D341Med (cell line): ENCODE measurements around the gene RAB18.
"Not testable (repeated sequence)": the region's sequence is repeated elsewhere in the genome, so short reads cannot be mapped to it uniquely, and the experiment has no call there.

Experiments used
- DNase-seq: peaks from one replicate; pipeline ENCODE4 v3.0.0; 2012; ENCODE audit warnings: low spot score

RAB18 gene

DNA sequence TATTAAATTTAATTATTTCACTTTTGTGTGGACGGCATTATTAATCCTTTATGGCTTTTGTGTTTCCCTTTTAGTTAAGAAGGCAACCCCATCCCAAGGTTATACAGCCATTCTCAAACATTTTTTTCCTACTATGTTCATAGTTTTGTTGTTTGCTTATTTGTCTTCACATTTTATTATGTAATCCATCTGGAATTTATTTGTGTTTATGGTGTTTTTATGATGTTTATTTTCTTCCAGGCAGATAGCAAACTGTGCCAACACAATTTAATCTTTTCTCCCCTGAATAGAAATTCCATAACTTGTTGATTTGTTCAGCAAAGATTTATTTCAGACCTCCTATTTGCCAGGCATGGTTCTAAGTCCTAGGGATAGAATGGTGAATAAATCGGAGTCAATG is 42.9 kb downstream of the RAB18 start:
- no peak for DNase-seq

DNA sequence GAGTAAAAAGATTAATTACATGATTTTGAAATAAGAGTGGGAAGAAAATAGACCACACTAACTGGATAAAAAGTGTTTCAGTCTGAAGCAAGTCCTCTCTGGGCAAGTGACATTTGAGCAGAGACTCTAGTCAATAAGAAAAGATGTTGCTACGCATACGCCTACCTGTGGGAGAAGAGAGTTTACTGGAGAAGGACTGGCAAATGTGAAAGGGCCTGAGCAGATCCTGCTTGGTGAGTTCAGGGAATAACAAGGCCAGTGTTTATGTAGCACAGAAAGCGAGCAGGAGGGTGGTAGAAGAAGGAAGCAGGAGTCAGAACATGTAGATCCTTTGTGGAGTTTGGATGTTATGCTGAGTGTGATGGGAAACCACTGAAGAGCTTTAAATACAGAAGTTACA is 43.4 kb downstream of the RAB18 start:
- no peak for DNase-seq

DNA sequence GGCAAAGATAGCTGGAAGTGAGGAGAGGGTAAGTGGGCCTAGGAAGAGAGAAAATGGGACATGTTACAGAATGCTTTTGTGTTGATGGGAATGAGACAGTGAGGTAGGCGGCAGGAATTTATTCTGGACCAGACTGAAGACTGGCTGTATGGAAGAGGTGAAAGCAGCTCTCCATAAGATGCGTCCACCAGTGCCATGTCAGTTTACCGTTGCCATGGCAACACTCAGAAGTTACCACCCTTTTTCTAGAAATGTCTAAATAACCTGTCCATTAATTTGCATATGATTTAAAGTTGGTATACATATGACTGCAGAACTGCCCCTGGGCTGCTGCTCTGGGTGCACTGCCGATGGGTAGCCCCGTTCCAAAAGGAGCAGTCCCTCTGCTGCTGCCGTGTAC is 46.7 kb downstream of the RAB18 start:
- no peak for DNase-seq

DNA sequence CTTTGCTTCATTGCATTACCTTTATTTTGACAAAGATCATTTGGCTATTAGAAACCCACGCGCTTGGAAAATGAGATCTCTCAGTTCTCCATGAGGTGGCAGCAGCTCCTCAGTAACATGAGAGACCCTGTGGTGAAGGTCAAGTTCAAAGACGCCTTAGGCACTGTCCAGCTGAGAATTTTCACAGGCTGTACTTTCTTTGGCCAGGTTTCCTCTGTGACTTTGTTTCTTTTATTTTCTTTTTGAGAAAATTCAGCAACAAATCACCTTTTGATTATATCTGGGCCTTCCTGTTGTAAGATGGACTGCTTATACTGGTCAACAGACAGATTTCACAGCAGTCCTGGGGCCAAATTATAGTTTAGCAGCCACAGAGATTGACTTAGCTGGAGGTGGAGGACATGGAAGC is 54.5 kb downstream of the RAB18 start:
- DNase-seq: peak; percentile 59

DNA sequence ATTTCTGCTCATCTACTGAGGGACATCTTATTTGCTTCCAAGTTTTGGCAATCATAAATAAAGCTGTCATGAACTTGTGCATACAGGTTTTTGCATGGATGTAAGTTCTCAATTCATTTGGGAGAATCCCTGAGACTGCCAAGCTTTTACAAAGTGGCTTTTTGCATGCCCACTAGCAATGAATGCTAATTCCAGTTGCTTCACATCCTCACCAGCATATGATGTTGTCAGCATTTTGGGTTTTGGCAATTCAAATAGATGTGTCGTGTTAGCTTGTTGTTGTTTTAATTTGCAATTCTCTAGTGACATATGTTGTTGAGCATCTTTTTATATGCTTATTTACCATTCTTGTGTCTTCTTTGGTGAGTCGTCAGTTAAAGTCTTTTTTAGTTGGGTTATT is 57.2 kb downstream of the RAB18 start:
- no peak for DNase-seq

- no peak for DNase-seq
Measured at GRCh38 chr10:27564398-27564797, 60.3 kb downstream of the RAB18 start.

- no peak for DNase-seq
Measured at GRCh38 chr10:27564880-27565279, 60.8 kb downstream of the RAB18 start.

DNA sequence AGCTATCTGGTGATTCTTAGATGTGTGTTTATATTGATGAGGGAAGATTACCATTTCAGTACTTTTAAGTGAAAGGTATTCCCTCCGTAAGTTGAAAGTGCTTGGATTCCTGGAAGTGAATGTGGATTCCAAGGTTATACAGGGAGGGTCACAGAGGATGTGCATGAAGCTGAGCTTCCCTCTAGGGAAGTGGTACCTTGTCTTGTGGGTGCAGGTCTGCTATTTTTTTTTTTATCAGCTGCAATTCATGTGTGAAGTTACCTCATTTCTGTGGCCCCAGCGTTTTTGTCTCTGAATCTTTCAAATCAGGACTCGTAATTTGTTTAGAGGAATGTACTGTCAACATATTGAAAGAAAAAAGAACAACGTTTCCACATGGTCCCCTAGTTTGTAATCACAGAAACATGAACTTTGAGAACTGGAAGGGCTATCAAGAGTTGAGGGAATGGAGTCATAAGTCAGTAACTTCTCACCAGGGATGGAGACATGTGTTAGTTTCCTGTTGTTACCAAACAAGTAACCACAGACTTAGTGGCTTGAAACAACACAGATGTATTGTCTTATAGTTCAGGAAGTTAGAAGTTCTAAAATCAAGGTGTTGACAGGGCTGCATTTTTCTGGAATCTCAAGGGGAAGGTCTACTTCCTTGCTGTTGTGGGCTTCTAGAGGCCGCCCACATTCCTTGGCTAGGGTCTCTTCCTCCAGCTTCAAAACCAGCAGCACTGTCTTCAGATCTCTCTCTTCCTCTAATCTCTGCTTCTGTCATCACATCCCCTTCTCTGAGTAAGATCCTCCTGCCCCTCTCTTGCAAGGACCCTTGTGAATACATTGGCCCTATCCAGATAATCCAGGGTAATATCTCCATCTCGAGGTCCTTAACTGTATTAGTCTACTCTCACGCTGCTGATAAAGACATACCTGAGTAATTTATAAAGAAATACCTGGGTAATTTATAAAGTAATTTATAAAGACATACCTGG is 64.4 kb downstream of the RAB18 start:
- no peak for DNase-seq

GRCh38 chr10:27569946-27570345 is 65.8 kb downstream of the RAB18 start:
- DNase-seq: no peak

DNA sequence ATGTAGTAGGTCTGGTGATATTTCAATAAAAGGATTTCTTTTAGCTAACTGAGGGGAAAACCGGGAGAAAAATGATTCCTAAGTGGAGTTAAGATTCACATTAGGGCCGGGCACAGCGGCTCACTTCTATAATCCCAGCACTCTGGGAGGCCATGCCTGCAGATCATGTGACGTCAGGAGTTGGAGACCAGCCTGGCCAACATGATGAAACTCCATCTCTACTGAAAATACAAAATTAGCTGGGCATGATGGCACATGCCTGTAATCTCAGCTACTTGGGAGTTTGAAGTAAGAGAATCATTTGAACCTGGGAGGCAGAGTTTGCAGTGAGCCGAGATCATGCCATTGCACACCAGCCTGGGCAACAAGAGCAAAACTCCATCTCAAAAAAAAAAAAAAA is 72.9 kb downstream of the RAB18 start:
- not testable (repeated sequence) for DNase-seq

DNA sequence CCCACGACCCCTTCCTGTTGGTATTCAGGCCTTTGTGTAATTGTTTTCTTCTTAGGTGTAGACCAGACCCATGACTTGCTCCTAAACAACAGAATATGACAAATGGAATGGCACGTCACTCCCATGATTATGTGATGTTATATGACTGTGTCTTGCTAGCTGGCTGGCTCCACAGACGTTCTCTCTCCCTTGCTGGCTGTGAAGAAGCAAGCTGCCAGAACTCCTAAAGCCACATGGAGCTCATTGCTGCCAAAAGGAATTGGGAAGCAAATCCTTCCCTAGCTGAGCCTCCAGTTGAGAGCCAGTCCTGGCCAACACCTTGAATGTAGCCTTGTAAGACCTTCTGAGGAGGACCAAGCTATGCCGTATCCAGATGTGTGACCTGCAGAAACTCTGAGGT is 74.2 kb downstream of the RAB18 start:
- no peak for DNase-seq

GRCh38 chr10:27581225-27581624 is 77.1 kb downstream of the RAB18 start:
- DNase-seq: no peak

- DNase-seq: no peak
Measured at GRCh38 chr10:27584302-27584701, 80.2 kb downstream of the RAB18 start.
